Suprapubic skin (tissue), 4 donors: ENCODE measurements around the gene TUBG1. TPM values are rescaled to one million over a fixed set of nuclear protein-coding genes. Genes with fewer than 3 reads are reported as not detected.

Experiments used
- DNase-seq, 2 donors: peaks; one replicate each; pipeline ENCODE4 v3.0.0-alpha.2; 2019; ENCODE audit warnings: low spot score in 2 of 2
- H3K27ac ChIP-seq: fragments of 200-600 bp; sonication (generic); one replicate; pipeline ENCODE4 v1.5.1; 2019
- H3K27me3 ChIP-seq: fragments of 200-600 bp; sonication (generic); one replicate; pipeline ENCODE4 v1.5.1; 2019
- H3K36me3 ChIP-seq: fragments of 200-600 bp; sonication (generic); one replicate; pipeline ENCODE4 v1.5.1; 2019
- H3K4me1 ChIP-seq: fragments of 200-600 bp; sonication (generic); one replicate; pipeline ENCODE4 v1.5.1; 2019
- H3K4me3 ChIP-seq: fragments of 200-600 bp; sonication (generic); one replicate; pipeline ENCODE4 v1.5.1; 2019; ENCODE audit warnings: mild to moderate bottlenecking
- H3K9me3 ChIP-seq: fragments of 200-600 bp; sonication (generic); one replicate; pipeline ENCODE4 v1.5.1; 2019
- EP300 ChIP-seq: sonication (generic); formaldehyde crosslinking; IDR thresholded peaks from one replicate; pipeline ENCODE4 v1.6.1; 2017; ENCODE audit warnings: antibody characterized with exemption
- POLR2A ChIP-seq, 2 donors: fragments of 450-650 bp; IDR thresholded peaks; one replicate each; pipeline ENCODE4 v1.6.1; 2017; ENCODE audit warnings: antibody characterized with exemption in 2 of 2, mild to moderate bottlenecking in 2 of 2, moderate library complexity in 2 of 2
- POLR2AphosphoS5 ChIP-seq, 3 donors: sonication (generic); formaldehyde crosslinking; IDR thresholded peaks; one replicate each; pipeline ENCODE4 v1.6.1; 2017; ENCODE audit warnings: antibody characterized with exemption in 3 of 3
- WGBS: methylation state at CpG from one replicate; pipeline ENCODE4 v1.1.5; 2018; 5-methylcytosine and 5-hydroxymethylcytosine counted together
- total RNA-seq, 4 donors: library from RNA; depleted of rRNA; stranded (reverse); fragments of >200 nt; gene quantifications; one replicate each; pipeline ENCODE4 v1.1.0, GENCODE V29; 2016
- TF ChIP-seq, protein P1 (sequence below), 2 donors: fragments of 200-600 bp in 1 of 2; fragments of 450-650 bp in 1 of 2; sonication (generic) in 1 of 2; IDR thresholded peaks; one replicate each; pipeline ENCODE4 v1.5.1; 2016 to 2019; ENCODE audit warnings: antibody characterized with exemption in 2 of 2, mild to moderate bottlenecking in 1 of 2, moderate library complexity in 1 of 2

The TUBG1 gene
- total RNA-seq, 4 donors from 2014 or later, result 28.6 to 55.3 (median 54.2) TPM

DNA sequence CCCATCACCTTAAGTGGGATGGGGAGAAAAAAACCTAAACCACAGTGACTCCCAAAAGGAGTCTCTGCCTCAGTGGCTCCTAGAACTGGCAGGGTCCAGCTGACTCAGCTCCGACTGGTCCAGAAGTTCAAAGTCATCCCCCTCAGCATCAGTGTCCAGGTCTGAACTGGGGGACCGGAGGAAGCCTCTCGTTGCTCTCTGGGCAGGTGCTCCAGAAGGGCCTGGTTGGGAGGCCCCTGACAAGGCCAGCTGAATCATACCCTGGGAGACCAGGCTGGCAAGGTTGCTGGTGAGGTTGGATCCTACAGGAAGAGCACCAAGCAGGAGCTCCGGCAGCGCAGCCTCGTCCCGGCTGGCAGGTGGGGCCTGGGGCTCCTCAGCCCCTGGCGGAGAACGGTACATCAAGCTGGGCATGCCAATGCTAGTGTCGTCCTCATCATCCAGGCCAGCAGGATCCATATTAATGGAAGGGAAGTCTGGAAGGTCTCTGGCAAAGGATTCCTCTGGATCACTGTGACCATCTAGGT, 27.7 kb upstream of the TUBG1 start:
- DNase-seq, result no peak
- Histone ChIP-seq H3K36me3 (peaks cover 71% of the 10 kb centered on the region), H3K27me3 (no peaks in the 10 kb centered on the region), H3K27ac (no peak overlapping the region), H3K4me3 (no peak overlapping the region), H3K4me1 (peaks cover 37% of the 10 kb centered on the region), H3K9me3 (no peaks in the 10 kb centered on the region)
- 83% methylated on average over 4 of the region's 10 CpGs for WGBS
- TF ChIP-seq POLR2A (IDR thresholded peaks at IDR 0.05) (no peak), EP300 (no peak), POLR2AphosphoS5 (IDR thresholded peaks at IDR 0.05) (no peak)
- TF ChIP-seq, protein P1, sequence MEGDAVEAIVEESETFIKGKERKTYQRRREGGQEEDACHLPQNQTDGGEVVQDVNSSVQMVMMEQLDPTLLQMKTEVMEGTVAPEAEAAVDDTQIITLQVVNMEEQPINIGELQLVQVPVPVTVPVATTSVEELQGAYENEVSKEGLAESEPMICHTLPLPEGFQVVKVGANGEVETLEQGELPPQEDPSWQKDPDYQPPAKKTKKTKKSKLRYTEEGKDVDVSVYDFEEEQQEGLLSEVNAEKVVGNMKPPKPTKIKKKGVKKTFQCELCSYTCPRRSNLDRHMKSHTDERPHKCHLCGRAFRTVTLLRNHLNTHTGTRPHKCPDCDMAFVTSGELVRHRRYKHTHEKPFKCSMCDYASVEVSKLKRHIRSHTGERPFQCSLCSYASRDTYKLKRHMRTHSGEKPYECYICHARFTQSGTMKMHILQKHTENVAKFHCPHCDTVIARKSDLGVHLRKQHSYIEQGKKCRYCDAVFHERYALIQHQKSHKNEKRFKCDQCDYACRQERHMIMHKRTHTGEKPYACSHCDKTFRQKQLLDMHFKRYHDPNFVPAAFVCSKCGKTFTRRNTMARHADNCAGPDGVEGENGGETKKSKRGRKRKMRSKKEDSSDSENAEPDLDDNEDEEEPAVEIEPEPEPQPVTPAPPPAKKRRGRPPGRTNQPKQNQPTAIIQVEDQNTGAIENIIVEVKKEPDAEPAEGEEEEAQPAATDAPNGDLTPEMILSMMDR (IDR thresholded peaks at IDR 0.05), result no peak

DNA sequence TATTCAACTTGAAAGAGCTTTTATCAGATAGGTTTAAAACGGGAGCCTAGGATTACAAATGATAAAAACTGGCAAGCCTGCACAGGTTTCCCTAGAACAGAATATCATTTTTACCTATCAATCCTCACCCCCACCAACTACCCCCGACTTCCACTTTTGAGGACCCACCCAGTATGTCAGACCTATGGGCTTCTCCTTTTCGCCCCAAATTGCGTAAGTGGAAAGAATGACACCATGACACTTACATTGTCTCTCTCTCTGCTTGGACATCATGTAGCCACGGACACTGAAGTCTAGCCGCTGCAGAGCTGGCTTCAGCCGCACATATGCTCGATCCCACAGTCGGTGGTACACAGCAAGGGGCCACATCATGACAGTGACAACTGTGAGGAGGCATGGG, 24.6 kb upstream of the TUBG1 start:
- Histone ChIP-seq H3K27ac (peak overlapping the region; percentile 26), H3K4me1 (peaks cover 37% of the 10 kb centered on the region), H3K36me3 (peaks cover 86% of the 10 kb centered on the region), H3K27me3 (no peaks in the 10 kb centered on the region), H3K4me3 (no peak overlapping the region), H3K9me3 (no peaks in the 10 kb centered on the region)
- TF ChIP-seq EP300 (no peak), POLR2A (IDR thresholded peaks at IDR 0.05) (no peak), POLR2AphosphoS5 (IDR thresholded peaks at IDR 0.05) (no peak)
- TF ChIP-seq, protein P1 (IDR thresholded peaks at IDR 0.05), result no peak
- 71% methylated on average over 9 of the region's 9 CpGs for WGBS
- no peak for DNase-seq

GRCh38 chr17:42585353-42585752, 24.1 kb upstream of the TUBG1 start:
- H3K4me1 ChIP-seq, result peaks cover 37% of the 10 kb centered on the region
- TF ChIP-seq POLR2A (IDR thresholded peaks at IDR 0.05) (no peak), EP300 (no peak), POLR2AphosphoS5 (IDR thresholded peaks at IDR 0.05) (no peak)
- TF ChIP-seq, protein P1 (IDR thresholded peaks at IDR 0.05), result no peak
- H3K36me3 ChIP-seq, result peaks cover 86% of the 10 kb centered on the region
- peak overlapping the region; percentile 26 for H3K27ac ChIP-seq
- no peaks in the 10 kb centered on the region for H3K27me3 ChIP-seq
- no peak overlapping the region for H3K4me3 ChIP-seq
- DNase-seq, result no peak
- 6% methylated on average over 1 of the region's 1 CpG for WGBS
- H3K9me3 ChIP-seq, result no peaks in the 10 kb centered on the region

- peak in 1 of 3 donors; percentile 38 for TF ChIP-seq POLR2AphosphoS5 (IDR thresholded peaks at IDR 0.05)
- TF ChIP-seq EP300, result no peak
- TF ChIP-seq, protein P1 (IDR thresholded peaks at IDR 0.05), result no peak
- TF ChIP-seq POLR2A (IDR thresholded peaks at IDR 0.05), result no peak
- Histone ChIP-seq H3K27me3 (no peaks in the 10 kb centered on the region), H3K36me3 (peaks cover 88% of the 10 kb centered on the region), H3K27ac (peak overlapping the region; percentile 73), H3K4me1 (peaks cover 37% of the 10 kb centered on the region), H3K9me3 (no peaks in the 10 kb centered on the region), H3K4me3 (no peak overlapping the region)
- no peak for DNase-seq
- WGBS, result 56% methylated on average over 7 of the region's 7 CpGs
These were observed 22.8 kb upstream of the TUBG1 start for GRCh38 chr17:42586514-42587230.

GRCh38 chr17:42590886-42591285, 18.6 kb upstream of the TUBG1 start:
- Histone ChIP-seq H3K9me3 (no peaks in the 10 kb centered on the region), H3K36me3 (peaks cover 54% of the 10 kb centered on the region), H3K4me3 (no peak overlapping the region), H3K4me1 (peaks cover 25% of the 10 kb centered on the region), H3K27me3 (no peaks in the 10 kb centered on the region), H3K27ac (no peak overlapping the region)
- no peak for DNase-seq
- 92% methylated on average over 2 of the region's 2 CpGs for WGBS
- TF ChIP-seq POLR2AphosphoS5 (IDR thresholded peaks at IDR 0.05) (no peak), EP300 (no peak), POLR2A (IDR thresholded peaks at IDR 0.05) (no peak)
- TF ChIP-seq, protein P1 (IDR thresholded peaks at IDR 0.05), result no peak
